ENCODE results near the gene NFE2L2. TPM values are rescaled to one million over a fixed set of nuclear protein-coding genes. Genes with fewer than 3 reads are reported as not detected.
A peak's percentile ranks its signal among the peaks of the same experiment; 100 is the strongest.
"Not testable (repeated sequence)": the region's sequence is repeated elsewhere in the genome, so short reads cannot be mapped to it uniquely, and the experiment has no call there.

The NFE2L2 gene
- total and polyA plus RNA-seq, 2 experiments from 2014 or later, result 88.3 to 90.2 TPM

- Histone ChIP-seq H3K4me3 (peak overlapping the region; percentile 25), H3K79me2 (peaks cover 49% of the 10 kb centered on the region), H3K36me3 (replicated peaks; ENCODE audit: insufficient read depth, low read depth) (no peaks in the 10 kb centered on the region), H3K4me2 (peak overlapping the region; percentile 72), H3K9me2 (replicated peaks; ENCODE audit: insufficient read depth) (no peaks in the 10 kb centered on the region), H3K9me3 (ENCODE audit: low read depth) (no peaks in the 10 kb centered on the region), H3K4me1 (ENCODE audit: insufficient read depth) (peaks cover 21% of the 10 kb centered on the region), H4K20me1 (ENCODE audit: insufficient read depth, poor library complexity, severe bottlenecking) (peaks cover 29% of the 10 kb centered on the region), H3K27ac (peak overlapping the region; percentile 98), H2AFZ (peak overlapping the region; percentile 2), H3K27me3 (no peaks in the 10 kb centered on the region)
- DNase-seq (ENCODE audit: low spot score), result no peak
- 71% methylated on average over 7 of the region's 7 CpGs for WGBS (ENCODE audit: low lambda C conversion rate, missing lambda C conversion rate)
- TF ChIP-seq EZH2 (IDR thresholded peaks at IDR 0.05; ENCODE audit: borderline replicate concordance) (no peak), EZH2phosphoT487 (IDR thresholded peaks at IDR 0.05; ENCODE audit: low read depth, severe bottlenecking, unreplicated experiment) (no peak), CTCF (IDR thresholded peaks at IDR 0.05; ENCODE audit: poor library complexity) (no peak)
These were observed 53.4 kb downstream of the NFE2L2 start for GRCh38 chr2:177211169-177211568.

- peaks cover 12% of the 10 kb centered on the region for H3K4me1 ChIP-seq (ENCODE audit: insufficient read depth)
- no peaks in the 10 kb centered on the region for H3K9me3 ChIP-seq (ENCODE audit: low read depth)
- H4K20me1 ChIP-seq (ENCODE audit: insufficient read depth, poor library complexity, severe bottlenecking), result no peaks in the 10 kb centered on the region
- H2AFZ ChIP-seq, result no peak overlapping the region
- no peaks in the 10 kb centered on the region for H3K36me3 ChIP-seq (replicated peaks; ENCODE audit: insufficient read depth, low read depth)
- no peaks in the 10 kb centered on the region for H3K27me3 ChIP-seq
- no peak for DNase-seq (ENCODE audit: low spot score)
- TF ChIP-seq CTCF (IDR thresholded peaks at IDR 0.05; ENCODE audit: poor library complexity) (no peak), EZH2phosphoT487 (IDR thresholded peaks at IDR 0.05; ENCODE audit: low read depth, severe bottlenecking, unreplicated experiment) (no peak), EZH2 (IDR thresholded peaks at IDR 0.05; ENCODE audit: borderline replicate concordance) (no peak)
- H3K79me2 ChIP-seq, result peaks cover 19% of the 10 kb centered on the region
- no peak overlapping the region for H3K4me3 ChIP-seq
- 92% methylated on average over 2 of the region's 2 CpGs for WGBS (ENCODE audit: low lambda C conversion rate, missing lambda C conversion rate)
- H3K4me2 ChIP-seq, result no peak overlapping the region
- H3K9me2 ChIP-seq (replicated peaks; ENCODE audit: insufficient read depth), result no peaks in the 10 kb centered on the region
- H3K27ac ChIP-seq, result no peak overlapping the region
These were observed 57.4 kb downstream of the NFE2L2 start for GRCh38 chr2:177207101-177207500.

GRCh38 chr2:177204417-177204816, 60.1 kb downstream of the NFE2L2 start:
- 60% methylated on average over 3 of the region's 3 CpGs for WGBS (ENCODE audit: low lambda C conversion rate, missing lambda C conversion rate)
- H3K79me2 ChIP-seq, result peaks cover 3% of the 10 kb centered on the region
- no peaks in the 10 kb centered on the region for H3K36me3 ChIP-seq (replicated peaks; ENCODE audit: insufficient read depth, low read depth)
- H3K9me2 ChIP-seq (replicated peaks; ENCODE audit: insufficient read depth), result no peaks in the 10 kb centered on the region
- H3K4me3 ChIP-seq, result no peak overlapping the region
- H4K20me1 ChIP-seq (ENCODE audit: insufficient read depth, poor library complexity, severe bottlenecking), result no peaks in the 10 kb centered on the region
- H3K27ac ChIP-seq, result no peak overlapping the region
- no peaks in the 10 kb centered on the region for H3K4me1 ChIP-seq (ENCODE audit: insufficient read depth)
- no peak for DNase-seq (ENCODE audit: low spot score)
- TF ChIP-seq EZH2phosphoT487 (IDR thresholded peaks at IDR 0.05; ENCODE audit: low read depth, severe bottlenecking, unreplicated experiment) (no peak), EZH2 (IDR thresholded peaks at IDR 0.05; ENCODE audit: borderline replicate concordance) (no peak), CTCF (IDR thresholded peaks at IDR 0.05; ENCODE audit: poor library complexity) (no peak)
- H3K27me3 ChIP-seq, result no peaks in the 10 kb centered on the region
- H2AFZ ChIP-seq, result no peak overlapping the region
- H3K4me2 ChIP-seq, result no peak overlapping the region
- H3K9me3 ChIP-seq (ENCODE audit: low read depth), result no peaks in the 10 kb centered on the region

- no peak for DNase-seq (ENCODE audit: low spot score)
- no peaks in the 10 kb centered on the region for H3K36me3 ChIP-seq (replicated peaks; ENCODE audit: insufficient read depth, low read depth)
- no peak overlapping the region for H3K27ac ChIP-seq
- no peaks in the 10 kb centered on the region for H3K9me3 ChIP-seq (ENCODE audit: low read depth)
- H3K9me2 ChIP-seq (replicated peaks; ENCODE audit: insufficient read depth), result no peaks in the 10 kb centered on the region
- H3K4me2 ChIP-seq, result no peak overlapping the region
- TF ChIP-seq EZH2 (IDR thresholded peaks at IDR 0.05; ENCODE audit: borderline replicate concordance), result no peak
- TF ChIP-seq CTCF (IDR thresholded peaks at IDR 0.05; ENCODE audit: poor library complexity), result no peak
- TF ChIP-seq EZH2phosphoT487 (IDR thresholded peaks at IDR 0.05; ENCODE audit: low read depth, severe bottlenecking, unreplicated experiment), result no peak
- H3K4me3 ChIP-seq, result no peak overlapping the region
- H3K27me3 ChIP-seq, result no peaks in the 10 kb centered on the region
- no peak overlapping the region for H2AFZ ChIP-seq
- H3K4me1 ChIP-seq (ENCODE audit: insufficient read depth), result no peaks in the 10 kb centered on the region
- WGBS (ENCODE audit: low lambda C conversion rate, missing lambda C conversion rate), result 60% methylated on average over 3 of the region's 3 CpGs
- H3K79me2 ChIP-seq, result no peaks in the 10 kb centered on the region
- no peaks in the 10 kb centered on the region for H4K20me1 ChIP-seq (ENCODE audit: insufficient read depth, poor library complexity, severe bottlenecking)
These were observed 62.6 kb downstream of the NFE2L2 start for GRCh38 chr2:177201919-177202346.

GRCh38 chr2:177200419-177200818, 64.1 kb downstream of the NFE2L2 start:
- not testable (repeated sequence) for H3K36me3 ChIP-seq (replicated peaks; ENCODE audit: insufficient read depth, low read depth); DNase-seq (ENCODE audit: low spot score); H3K9me2 ChIP-seq (replicated peaks; ENCODE audit: insufficient read depth); H3K27ac ChIP-seq; H3K4me3 ChIP-seq; H3K4me2 ChIP-seq; H3K27me3 ChIP-seq; H2AFZ ChIP-seq; H4K20me1 ChIP-seq (ENCODE audit: insufficient read depth, poor library complexity, severe bottlenecking); H3K79me2 ChIP-seq; H3K9me3 ChIP-seq (ENCODE audit: low read depth); H3K4me1 ChIP-seq (ENCODE audit: insufficient read depth)
- WGBS (ENCODE audit: low lambda C conversion rate, missing lambda C conversion rate), result 98% methylated on average over 7 of the region's 7 CpGs

Measured in hepatocyte (in vitro differentiated cells).